Stimulated activated CD4-positive, alpha-beta T cell treated with anti-CD3 and anti-CD28 coated beads, Interleukin-15, amount 100 ng/mL, for 48 hours (primary cell): Measurements from ENCODE around the gene SBSN.

Source experiments
- DNase-seq, 2 donors: peaks; one replicate each; pipeline ENCODE4 v3.0.0-alpha.2; 2020; ENCODE audit warnings: low read depth in 2 of 2

Gene SBSN

DNA sequence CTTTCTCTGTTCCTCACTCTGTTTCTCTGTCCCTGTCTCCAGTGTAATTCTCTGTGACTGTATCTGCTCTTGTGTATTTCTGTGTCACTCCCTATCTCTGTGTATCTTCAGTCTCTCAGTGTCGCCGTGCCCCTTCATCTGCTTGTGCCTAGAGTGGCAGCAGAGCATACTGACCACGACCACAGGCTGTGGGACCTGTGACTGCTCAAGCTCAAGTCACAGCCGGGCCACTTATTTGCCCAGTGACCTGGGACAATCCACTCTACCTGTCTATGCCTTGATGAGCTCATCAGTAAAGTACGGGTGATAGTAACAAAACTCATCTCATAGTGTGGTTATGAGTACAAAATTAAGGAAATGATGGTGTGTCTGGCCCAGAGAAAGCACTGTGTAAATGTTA, 26.0 kb upstream of the SBSN start:
- DNase-seq: no peak

DNA sequence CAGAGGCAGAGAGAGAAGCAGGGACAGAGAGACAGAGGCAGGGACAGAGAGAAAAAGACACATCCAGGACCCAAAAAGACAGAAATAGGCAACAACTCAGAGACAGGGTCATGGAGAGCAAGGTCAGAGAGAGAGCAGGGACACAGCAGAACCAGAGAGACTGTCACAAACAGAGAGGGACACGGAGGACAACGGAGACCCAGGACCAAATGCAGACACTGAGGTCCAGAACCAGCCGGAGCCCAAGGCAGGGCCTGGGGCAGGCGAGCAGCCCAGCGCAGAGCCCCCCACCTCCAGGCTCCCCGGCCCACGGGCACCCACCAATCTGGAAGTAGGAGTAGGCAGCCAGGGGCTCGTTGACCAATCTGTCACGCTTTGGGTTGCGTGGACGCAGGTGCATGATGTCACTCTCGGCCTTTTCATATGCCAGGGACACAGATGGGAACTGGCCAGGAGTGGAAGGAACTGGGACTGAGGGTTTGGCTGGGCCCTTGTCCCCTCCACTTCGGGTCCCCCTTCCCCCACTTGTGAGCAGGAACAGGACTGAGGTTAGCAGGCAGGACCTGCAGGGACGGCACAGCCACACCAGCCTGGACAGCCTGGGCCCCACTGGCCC, 25.4 kb upstream of the SBSN start:
- DNase-seq: no peak

DNA sequence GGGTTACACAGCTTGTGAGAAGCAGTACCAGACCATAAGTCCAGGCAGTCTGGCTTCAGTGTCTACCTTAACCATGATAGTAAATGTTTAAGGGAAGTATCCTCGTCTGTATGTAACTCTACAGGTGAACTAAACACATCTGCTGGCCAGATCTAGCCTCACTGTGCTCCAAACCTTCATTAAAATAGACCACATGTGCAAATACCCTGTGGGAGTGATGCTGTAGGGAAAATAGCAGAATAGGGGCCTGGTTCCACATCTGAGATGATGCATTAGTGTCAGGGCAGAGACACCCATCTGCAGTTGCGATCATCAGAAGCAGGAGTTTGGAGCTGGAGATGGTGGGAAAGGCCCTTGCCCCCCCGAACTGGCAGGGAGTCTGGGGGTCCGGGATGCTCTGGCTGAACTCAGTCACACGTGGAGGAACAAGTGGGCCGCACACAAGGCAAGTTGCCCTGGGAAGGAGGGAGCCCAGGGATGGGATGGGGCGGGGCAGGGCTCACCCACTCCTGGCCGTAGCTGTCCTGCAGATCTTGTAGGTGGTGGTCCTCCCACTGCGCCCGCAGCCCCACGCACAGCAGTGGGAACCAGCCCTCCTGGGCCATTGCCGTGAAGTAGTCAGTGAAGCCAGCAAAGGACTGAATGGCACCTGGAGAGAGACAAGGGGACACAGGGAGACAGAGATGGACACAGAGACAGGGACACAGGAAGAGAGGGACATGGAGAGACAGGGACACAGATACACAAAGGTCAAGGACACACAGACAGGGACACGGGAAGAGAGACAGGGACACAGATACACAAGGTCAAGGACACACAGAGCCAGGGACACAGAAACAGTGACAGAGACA, 24.6 kb upstream of the SBSN start:
- no peak for DNase-seq

DNA sequence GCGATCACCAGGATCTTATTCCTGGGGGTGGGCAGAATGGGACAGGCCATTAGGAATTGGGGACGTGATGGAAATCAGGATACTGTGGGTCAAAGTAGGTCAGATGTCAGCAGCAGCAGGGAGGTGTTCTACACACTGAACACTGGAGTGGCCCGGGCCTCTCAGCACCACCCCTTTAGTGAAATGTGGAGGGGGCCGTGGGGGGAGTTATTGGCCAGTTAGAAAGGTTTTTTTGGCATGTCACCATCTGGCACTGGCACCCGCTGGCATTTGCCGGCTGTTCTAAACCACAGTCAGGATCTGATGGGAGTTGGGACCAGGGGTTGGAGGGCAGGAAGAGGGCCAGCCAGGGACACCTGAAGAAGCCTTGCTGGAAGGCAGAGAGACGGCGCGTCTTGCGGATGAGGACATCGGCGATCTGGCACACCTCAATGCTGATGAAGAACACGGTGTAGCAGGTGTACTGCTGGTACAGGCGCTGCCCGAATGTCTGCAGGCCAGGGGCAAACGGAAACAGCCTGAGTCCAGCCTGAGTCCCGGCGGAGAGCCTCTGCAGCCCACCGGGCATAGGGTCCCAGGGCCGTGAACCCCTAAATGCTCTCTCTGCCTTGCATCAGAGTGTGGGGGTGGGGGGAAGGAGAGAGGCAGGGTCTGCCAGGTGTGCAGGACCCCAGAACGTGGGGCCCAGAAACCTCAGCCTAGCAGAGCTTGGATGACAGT, 23.1 kb upstream of the SBSN start:
- DNase-seq: no peak

DNA sequence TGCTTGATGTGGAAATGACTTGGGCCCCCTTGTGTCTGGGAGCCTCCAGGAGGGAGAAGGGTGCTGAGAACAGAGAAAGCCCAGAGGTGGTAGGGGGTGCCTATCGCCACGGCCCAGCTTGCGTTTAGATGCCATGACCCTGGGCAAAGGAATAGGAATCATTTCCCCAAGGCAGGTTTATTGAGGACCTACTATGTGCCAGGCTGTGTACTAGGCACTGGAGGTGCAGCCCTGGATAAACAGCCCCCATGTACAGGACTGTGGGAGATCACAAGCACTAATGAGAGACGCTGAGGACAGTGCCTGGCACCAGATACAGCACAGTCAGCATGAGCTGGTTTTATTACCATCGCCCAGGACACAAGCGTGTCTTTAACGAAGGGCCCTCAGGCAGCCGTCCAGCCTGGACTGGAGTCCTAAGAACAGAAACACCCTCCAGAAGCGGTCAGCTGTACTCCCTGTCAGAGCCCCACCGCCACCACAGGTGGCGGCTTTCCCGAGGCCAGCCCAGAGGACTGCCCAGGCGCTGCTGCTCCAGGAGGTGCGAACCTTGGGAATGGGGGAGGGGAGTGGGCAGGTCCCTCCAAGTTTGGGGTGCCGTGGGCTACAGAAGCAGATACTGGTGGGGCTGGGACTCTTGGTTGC, 21.9 kb upstream of the SBSN start:
- no peak for DNase-seq

DNA sequence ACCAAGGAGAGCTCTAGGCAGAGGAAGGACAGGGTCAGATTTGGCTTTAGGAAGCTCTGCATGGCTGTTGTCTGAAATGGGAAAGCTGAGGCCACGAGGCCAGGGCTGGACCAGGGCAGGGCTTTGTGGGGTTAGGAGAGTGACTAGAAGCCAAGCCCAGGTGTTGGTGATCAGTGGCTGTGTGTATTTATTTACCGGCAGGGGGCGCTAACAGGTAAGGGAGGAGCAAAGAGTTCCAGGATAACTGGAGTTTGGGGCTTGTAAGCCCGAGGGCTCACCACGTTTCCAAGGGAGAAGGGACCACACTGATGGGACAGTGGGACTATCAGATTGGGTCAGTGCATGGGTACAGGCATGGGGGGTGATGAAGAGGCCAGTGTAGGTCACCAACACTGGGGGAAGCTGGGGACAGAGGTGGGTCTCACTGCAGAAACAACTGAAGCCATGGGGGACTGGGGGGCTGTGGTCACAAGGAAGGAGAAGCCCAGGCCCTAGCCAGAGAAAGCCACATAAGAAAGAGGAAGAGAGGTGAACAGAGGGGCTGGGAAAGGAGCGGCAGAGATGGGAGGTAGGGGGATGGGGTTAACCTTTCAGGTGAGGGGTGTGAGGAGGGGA, 21.2 kb upstream of the SBSN start:
- peak; percentile 31 to 35 for DNase-seq

DNA sequence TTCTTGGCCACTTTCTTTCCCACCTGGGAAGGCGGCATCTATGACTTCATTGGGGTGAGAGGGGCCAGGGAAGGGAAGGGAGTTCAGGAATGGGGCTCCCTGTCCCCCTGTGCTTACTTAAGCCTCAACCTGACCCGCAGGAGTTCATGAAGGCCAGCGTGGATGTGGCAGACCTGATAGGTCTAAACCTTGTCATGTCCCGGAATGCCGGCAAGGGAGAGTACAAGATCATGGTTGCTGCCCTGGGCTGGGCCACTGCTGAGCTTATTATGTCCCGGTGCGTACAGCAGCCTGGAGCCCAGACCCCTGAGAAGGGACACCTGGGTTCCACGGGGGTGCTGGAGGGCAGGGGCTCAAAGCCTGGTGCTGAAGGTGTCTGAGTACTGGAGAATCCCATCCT, 18.4 kb upstream of the SBSN start:
- no peak for DNase-seq

DNA sequence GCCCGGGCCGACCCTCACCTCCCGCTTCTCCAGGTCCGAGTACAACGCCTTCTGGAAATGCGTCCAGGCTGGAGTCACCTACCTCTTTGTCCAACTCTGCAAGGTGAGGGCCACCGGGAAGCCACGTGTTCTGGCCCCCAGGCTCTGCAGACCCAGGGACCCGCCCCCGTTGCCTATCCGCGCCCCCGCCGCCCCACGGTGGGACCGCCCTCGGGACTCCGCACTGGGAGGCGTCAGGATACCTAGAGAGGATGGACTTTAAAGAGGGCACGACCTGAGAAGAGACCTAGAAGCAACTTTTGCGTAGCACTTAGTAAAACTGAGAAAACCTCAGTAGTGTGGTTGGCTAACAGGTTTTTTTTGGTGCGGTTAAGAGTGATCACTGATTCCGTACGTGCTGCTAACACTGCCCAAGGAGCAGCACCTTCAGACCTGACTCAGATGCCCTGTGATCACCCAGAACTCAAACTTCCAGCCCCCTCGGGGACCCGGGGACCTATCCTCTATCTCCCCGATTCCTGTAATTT, 17.8 kb upstream of the SBSN start:
- peak; percentile 56 to 71 for DNase-seq

DNA sequence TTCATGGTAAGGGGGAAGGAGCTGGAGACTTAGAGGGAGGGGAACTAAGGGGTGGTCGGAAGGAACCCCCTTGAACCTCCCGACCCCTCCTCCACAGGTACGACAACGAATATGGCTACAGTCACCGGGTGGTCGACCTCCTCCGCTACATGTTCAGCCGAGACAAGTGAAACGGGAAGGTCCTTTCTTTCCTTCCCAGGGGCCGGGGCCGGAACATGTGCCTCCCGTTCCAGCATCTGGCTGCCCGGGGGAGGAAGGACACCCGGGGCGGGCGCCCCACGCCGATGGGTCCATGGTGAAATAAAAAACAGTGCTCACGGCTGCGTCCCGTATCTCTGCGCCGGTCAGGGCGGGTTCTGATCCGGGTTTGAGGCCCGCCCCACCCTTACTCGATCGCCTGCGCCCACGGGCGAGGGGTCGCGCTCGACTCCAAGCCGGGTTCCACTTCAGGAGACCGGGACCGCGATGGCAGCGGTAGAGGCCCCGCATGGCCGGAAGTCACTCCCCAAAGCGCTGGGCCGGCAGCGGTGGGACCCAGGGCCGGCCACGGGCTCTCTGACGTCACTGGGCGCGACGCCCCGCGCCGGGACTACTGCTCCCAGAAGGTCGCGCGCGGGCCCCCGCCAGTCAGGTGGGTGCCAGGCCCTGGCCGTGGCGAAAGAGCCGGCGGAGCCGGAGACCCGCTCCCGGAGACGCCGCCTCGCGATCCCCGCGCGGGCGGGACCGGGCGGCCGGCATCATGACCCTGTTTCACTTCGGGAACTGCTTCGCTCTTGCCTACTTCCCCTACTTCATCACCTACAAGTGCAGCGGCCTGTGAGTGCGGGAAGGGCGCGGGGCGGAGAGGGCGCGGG, 17.1 kb upstream of the SBSN start, which contains the start of gene TMEM147:
Gene TMEM147 (plus strand): TSS at position 626 of the 854 bp plus-strand sequence. CDS start 114 bp downstream, at position 740.
- DNase-seq: peak; percentile 72 to 82

DNA sequence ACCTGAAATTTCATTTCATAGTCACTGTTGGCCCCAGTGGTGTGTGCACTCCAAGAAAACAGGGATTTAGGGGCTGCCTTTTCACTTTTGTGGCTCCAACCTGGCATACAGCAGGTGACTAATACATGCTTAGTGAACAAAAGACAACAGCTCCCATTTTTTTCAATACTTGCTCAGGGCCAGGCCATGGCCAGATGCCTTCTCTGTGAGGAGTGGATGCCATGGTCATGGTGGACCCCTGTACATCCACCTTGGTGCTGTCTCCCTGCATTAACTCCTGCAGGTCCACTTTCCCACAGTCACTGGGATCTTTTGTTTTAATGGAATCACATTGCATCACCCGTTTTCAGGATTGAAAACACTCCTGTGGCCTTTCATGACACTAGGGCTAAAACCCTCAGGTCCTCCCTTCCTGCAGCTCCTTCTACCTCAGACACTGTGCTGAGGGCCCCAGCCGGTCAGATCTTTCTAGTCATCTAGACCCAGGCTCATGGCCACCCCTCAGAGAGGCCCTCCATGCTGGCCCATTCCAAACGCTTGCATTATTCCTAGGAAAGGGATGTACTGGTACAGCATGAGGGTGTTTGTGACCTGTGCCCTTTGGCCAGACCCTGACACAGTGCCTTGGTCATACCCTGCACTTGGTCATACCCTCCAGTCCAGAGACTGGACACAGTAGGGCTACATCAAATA, 16.1 kb upstream of the SBSN start:
- no peak for DNase-seq

DNA sequence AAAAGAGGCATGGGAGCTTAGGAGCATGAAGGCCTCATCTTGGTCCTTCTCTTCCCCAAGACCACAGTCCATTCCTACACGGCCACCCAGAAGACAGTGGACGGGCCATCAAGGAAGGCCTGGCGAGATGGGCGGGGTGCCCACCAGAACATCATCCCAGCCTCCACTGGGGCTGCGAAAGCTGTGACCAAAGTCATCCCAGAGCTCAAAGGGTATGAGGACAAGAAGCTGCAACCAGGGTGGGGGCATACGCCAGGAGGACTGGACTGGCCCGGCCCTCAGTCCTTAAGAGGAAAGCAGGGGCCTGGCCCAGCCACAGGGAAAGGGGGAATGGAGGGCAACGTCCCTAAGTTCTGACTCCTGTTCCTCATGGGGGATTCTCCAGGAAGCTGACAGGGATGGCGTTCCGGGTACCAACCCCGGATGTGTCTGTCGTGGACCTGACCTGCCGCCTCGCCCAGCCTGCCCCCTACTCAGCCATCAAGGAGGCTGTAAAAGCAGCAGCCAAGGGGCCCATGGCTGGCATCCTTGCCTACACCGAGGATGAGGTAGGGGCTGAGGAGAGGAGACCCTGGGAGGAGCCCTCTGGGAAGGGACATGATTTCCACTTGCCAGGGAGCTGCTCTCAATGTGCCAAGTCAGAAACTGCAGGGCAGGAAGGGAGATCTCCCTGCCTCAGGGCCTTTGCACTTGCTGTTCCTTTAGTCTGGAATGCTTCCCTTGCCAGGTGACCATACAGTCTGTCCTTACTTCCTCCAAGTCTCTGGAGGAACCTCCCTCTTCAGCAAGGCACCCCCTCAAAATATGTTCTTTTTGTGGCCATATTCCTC, 15.4 kb upstream of the SBSN start:
- no peak for DNase-seq

DNA sequence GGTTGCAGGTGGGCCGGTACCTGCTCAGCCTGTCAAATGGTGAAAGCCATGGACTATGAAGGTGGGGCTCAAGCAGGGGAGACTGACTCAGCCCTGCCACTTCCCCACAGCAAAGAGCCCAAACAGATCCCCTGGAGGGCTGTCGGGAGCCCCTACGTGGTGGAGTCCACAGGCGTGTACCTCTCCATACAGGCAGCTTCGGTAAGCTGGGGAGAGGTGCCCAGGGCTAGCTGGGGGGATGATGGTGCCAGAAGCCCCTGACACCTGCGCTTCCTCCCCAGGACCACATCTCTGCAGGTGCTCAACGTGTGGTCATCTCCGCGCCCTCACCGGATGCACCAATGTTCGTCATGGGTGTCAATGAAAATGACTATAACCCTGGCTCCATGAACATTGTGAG, 14.1 kb upstream of the SBSN start:
- no peak for DNase-seq

DNA sequence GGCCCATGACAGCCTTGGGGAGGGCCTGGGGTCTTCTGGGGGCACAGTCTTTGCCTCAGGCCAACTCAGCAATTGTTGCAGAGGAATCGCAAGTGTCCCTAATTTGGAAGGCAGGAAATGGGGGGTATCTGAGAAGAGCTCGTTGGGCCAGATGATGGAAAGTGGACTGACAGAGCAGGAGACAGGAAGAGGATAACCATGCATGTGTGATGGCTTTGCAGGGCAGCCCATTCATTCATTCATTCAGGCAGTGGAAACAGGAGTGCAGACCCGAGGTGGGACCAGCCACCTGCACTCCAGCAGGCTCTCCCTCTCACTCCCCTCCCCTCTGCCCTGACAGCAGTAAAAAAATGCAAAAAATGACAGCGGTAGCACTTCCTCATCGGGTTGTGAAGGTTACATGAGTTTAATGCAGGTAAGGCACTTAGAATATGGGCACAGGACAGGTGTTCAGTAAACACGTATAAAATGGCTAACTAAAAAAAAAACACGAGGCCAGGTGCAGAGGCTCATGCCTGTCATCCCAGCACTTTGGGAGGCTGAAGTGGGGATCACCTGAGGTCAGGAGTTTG, 12.3 kb upstream of the SBSN start:
- no peak for DNase-seq

DNA sequence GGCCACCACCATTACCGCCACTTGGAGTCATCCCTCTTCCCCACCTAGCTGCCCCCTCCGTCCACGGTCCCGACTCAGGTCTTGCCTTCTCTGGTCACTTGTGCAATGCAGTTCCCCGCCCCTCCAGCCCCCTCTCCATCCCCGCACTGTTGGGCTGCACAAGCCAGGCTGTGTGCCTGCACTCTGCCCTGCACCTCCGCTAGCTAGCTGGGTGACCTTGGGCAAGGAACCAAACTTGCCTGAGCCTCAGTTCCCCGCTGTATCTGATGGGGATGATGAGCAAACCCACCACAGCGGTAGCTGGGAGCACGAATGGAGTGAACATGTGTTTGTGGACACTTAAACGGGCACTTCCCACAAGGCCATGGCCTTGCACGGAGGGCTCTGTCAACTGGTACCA, 11.7 kb upstream of the SBSN start:
- no peak for DNase-seq

DNA sequence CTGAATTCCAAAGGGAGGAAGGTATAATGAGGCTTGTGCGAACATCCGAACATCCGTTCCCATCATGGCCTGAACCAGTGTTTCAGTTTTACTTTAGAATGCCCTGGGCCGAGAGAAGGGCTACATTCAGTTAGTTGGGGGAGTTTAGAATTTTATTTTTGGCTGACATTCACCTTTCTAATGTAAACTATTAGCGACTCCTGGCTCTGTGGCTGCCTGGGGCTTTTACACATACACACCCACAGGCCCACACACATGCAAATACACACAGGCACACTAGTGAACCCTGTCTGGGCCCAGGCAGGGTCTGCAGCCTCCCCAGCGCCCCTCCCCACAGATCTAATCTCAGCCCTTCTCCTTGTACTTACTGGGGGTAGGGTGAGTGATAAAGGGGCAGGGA, 11.2 kb upstream of the SBSN start:
- DNase-seq: no peak

DNA sequence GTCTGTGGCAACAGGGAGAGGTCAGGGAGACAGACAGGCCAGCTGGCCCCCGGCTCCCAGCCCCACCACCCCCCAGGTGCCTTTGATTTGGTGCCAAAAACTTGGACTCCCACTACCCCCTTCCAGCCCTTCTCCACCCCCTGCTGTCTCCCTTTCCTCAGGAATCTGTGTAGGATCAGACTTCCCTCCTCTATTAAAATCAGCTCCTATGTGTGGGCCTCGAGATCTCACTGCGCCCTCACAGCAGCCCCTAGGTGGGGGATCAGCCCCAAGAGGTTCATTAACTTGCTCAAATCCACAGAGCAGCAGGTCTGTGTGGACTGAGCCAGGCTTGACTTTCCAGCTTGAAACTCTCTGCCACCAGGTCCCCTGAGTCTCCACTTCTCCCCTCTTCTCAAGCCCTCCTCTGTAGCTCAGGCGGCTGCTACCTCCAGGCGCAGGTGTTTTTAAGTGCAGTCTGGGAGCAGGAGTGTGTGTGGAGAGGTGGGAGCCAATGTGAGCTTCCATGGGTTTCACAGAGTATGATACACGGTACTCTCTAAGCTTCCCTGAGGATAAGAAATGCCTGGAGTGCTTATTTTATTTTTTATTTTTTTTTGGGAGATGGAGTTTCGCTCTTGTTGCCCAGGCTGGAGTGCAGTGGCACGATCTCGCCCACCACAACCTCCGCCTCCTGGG, 6.8 kb upstream of the SBSN start:
- DNase-seq: no peak

DNA sequence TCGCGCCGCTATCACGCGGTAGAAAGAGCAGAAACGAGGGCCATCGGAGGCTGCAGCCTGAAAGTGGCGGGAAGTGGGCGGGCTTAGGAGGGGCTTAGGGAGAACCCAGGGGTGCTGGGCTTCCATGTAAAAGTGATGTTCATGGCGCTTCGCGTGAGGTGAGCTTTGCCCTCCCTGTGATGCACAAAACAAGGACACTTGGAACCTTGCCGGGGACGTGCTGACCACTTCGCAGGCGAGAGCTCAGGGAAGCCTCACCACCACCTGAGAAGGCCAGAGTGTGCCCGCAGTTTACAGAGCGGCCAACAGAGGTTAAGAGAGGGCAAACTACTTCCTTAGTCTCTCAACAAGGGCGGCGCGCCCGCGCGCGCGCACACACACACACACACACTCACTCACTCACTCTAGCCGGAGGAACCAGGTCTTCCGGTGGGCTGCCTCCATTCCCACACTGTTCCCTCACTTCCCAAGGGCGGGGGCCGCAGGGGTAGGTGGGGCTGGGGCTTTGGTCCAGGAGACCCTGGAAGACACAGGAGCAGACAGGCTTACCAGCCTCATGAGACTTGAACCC, 5.8 kb upstream of the SBSN start:
- peak in 1 of 2 donors; percentile 22 for DNase-seq
